B cell (primary cell): ENCODE data around the gene DAB2IP.

Source experiments
- CTCF ChIP-seq: fragments of 200-600 bp; IDR thresholded peaks from one replicate; pipeline ENCODE4 v1.8.0; 2022; ENCODE audit warnings: antibody characterized with exemption, mild to moderate bottlenecking
- EZH2 ChIP-seq: IDR thresholded peaks from 2 replicates; pipeline ENCODE4 v1.6.1; 2012; ENCODE audit warnings: borderline replicate concordance, low read depth, mild to moderate bottlenecking, moderate library complexity, low read length; ENCODE audit not compliant: insufficient read depth, poor library complexity, severe bottlenecking

DNA sequence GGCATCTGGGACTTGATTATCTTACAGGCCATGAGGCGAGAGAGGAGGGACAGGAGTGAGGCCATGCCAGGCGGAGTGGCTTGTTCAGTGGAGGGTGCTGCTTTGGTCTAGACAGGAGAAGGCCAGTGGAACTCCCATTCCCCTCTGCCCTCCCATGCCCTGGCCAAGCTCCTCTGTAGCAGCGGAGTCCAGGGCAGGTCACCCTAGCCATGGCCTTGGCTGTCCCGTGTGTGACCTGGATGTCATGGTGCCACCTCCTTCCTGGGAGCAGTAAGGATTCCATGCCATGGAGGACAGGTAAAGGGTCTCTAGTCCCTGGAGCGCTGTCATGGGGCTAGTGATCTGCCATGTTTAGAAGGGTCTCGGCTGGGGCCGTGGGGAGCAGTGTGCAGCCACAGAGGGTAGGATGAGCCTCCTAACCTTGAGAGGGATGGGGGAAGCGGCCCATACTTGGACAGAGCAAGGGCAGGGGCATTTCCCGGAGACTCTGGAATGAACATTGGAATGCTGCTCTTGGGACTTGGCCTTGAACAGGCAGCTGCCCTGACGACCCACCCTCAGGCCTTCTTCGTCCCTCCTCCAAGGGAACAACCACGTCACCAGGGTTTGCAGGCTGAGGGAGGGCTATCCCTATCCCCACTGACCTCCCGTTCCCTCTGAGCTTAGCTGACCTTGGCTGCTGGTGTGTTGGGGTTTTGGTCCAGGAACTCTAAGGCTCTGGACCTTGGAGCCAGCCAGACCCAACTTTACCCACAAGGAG is 100.4 kb downstream of the DAB2IP start:
- no peak for TF ChIP-seq CTCF
- TF ChIP-seq EZH2 = no peak
